GM12873 (cell line): Measurements from ENCODE around the gene LIPT1.

Experiments
- CTCF ChIP-seq: IDR thresholded peaks from 2 replicates; pipeline ENCODE4 v1.5.1; 2012; ENCODE audit warnings: low read depth, mild to moderate bottlenecking, moderate library complexity, low read length, control low read depth; ENCODE audit not compliant: insufficient read depth; ENCODE audit errors: missing control alignments

Gene LIPT1

GRCh38 chr2:99156891-99157290, 2.1 kb downstream of the LIPT1 start:
- TF ChIP-seq CTCF = no peak

GRCh38 chr2:99158599-99158998, 3.8 kb downstream of the LIPT1 start:
- peak; percentile 3 for TF ChIP-seq CTCF

GRCh38 chr2:99159594-99159993, 4.8 kb downstream of the LIPT1 start:
- no peak for TF ChIP-seq CTCF

GRCh38 chr2:99166218-99166617, 11.5 kb downstream of the LIPT1 start:
- no peak for TF ChIP-seq CTCF

- no peak for TF ChIP-seq CTCF
These were observed 14.8 kb downstream of the LIPT1 start for GRCh38 chr2:99169534-99169933.

GRCh38 chr2:99171377-99172140, 16.8 kb downstream of the LIPT1 start:
- no peak for TF ChIP-seq CTCF

- TF ChIP-seq CTCF = no peak
These were observed 26.2 kb downstream of the LIPT1 start, which contains the start of the genes MITD1 and MRPL30 for GRCh38 chr2:99180755-99181623. TSS of gene MITD1 (minus strand) at chr2:99181058. CDS start at chr2:99180981, 77 bp downstream. TSS of gene MRPL30 (plus strand) at chr2:99181184. CDS start at chr2:99186204, 5,020 bp downstream.
